Small intestine (tissue), 7 donors: Measurements from ENCODE around the gene AATF. TPM values are rescaled to one million over a fixed set of nuclear protein-coding genes. Genes with fewer than 3 reads are reported as not detected.

Experiments
- DNase-seq, 2 donors: peaks; one replicate each; pipeline versions ENCODE4 v3.0.0 to v3.0.0-alpha.2; 2013
- FAIRE-seq: peaks from 2 replicates; lab custom pipeline; 2012; peaks lifted over from hg19 to GRCh38; lab: Jason Lieb, UNC
- H3K27ac ChIP-seq, 3 donors: one replicate each; pipeline ENCODE4 v1.5.1; 2013; ENCODE audit warnings: low read length in 2 of 3, mild to moderate bottlenecking in 2 of 3, control low read depth in 1 of 3, inconsistent platforms in 1 of 3, low read depth in 1 of 3, moderate library complexity in 1 of 3
- H3K27me3 ChIP-seq, 3 donors: one replicate each; pipeline ENCODE4 v1.6.1; 2013; ENCODE audit warnings: low read length in 3 of 3, inconsistent platforms in 1 of 3; ENCODE audit not compliant: control insufficient read depth in 3 of 3, insufficient read depth in 3 of 3
- H3K36me3 ChIP-seq, 3 donors: one replicate each; pipeline ENCODE4 v1.6.1; 2013; ENCODE audit warnings: low read length in 3 of 3, inconsistent platforms in 1 of 3, low read depth in 1 of 3, mild to moderate bottlenecking in 1 of 3, moderate library complexity in 1 of 3; ENCODE audit not compliant: control insufficient read depth in 3 of 3, insufficient read depth in 2 of 3
- H3K4me1 ChIP-seq, 3 donors: one replicate each; pipeline ENCODE4 v1.6.1; 2013; ENCODE audit warnings: low read length in 2 of 3, inconsistent platforms in 1 of 3, low read depth in 1 of 3, mild to moderate bottlenecking in 1 of 3, moderate library complexity in 1 of 3; ENCODE audit not compliant: control insufficient read depth in 3 of 3, insufficient read depth in 2 of 3
- H3K4me3 ChIP-seq, 3 donors: one replicate each; pipeline ENCODE4 v1.5.1; 2013; ENCODE audit warnings: low read length in 3 of 3, control low read depth in 1 of 3, inconsistent platforms in 1 of 3, low read depth in 1 of 3, mild to moderate bottlenecking in 1 of 3, moderate library complexity in 1 of 3
- H3K9me3 ChIP-seq, 2 donors: one replicate each; pipeline ENCODE4 v1.6.1; 2013; ENCODE audit warnings: low read depth in 1 of 2, low read length in 1 of 2; ENCODE audit not compliant: control insufficient read depth in 2 of 2, insufficient read depth in 1 of 2
- WGBS, 3 donors: extraction: QIAGEN DNeasy Blood & Tissue Kit; methylation state at CpG; one replicate each; pipeline ENCODE4 v1.1.7; 2013; 5-methylcytosine and 5-hydroxymethylcytosine counted together
- polyA plus RNA-seq, 4 donors: library from polyadenylated mRNA; stranded (reverse) in 3 of 4; unstranded in 1 of 4; fragments of 200-250 nt in 3 of 4; fragments of 120-200 nt in 1 of 4; gene quantifications; one replicate each; pipeline versions ENCODE4 v1.2.1 to v1.2.3, GENCODE V29; 2013
- donor health status: healthy with polysubstance abuse.
- donor health status: control.
- donor health status: control.
- donor health status: Bipolar disorder and iron deficiency.
- donor health status: healthy.

AATF gene
- polyA plus RNA-seq, 4 donors, result 33.2 to 50.5 (median 36.0) TPM

GRCh38 chr17:36937001-36937958 lies 11.5 kb upstream of the AATF start, which contains the start of gene LHX1:
TSS of gene LHX1 (plus strand) at chr17:36937475. CDS start at chr17:36938198, 723 bp downstream.
- 2 to 5% (median 4%) methylated on average over 75 of the region's 75 CpGs for WGBS, 3 donors
- DNase-seq (peak in 1 of 2 donors; percentile 37), FAIRE-seq (no peak)
- Histone ChIP-seq H3K4me1 (peaks cover 3 to 38% (median 11%) of the 10 kb centered on the region in 3 donors), H3K36me3 (no peaks in the 10 kb centered on the region), H3K27ac (no peak within 1 kb of the TSS), H3K9me3 (peaks cover 0 to 12% of the 10 kb centered on the region in 2 donors), H3K4me3 (peak within 1 kb of the TSS in 1 of 3 donors; percentile 23), H3K27me3 (peaks cover 16 to 98% (median 88%) of the 10 kb centered on the region in 3 donors)

GRCh38 chr17:36937959-36938565 lies 10.7 kb upstream of the AATF start:
- peaks cover 20 to 100% (median 89%) of the 10 kb centered on the region in 3 donors for H3K27me3 ChIP-seq
- peaks cover 3 to 33% (median 11%) of the 10 kb centered on the region in 3 donors for H3K4me1 ChIP-seq
- H3K4me3 ChIP-seq, result peak overlapping the region in 1 of 3 donors; percentile 6
- no peak overlapping the region for H3K27ac ChIP-seq
- H3K9me3 ChIP-seq, result peaks cover 0 to 14% of the 10 kb centered on the region in 2 donors
- no peak for FAIRE-seq
- WGBS, 3 donors, result 1 to 3% (median 1%) methylated on average over 36 of the region's 36 CpGs
- DNase-seq, result peak in 1 of 2 donors; percentile 46
- H3K36me3 ChIP-seq, result no peaks in the 10 kb centered on the region

- 1 to 7% (median 3%) methylated on average over 25 of the region's 25 CpGs for WGBS, 3 donors
- H3K27ac ChIP-seq, result no peak overlapping the region
- H3K4me1 ChIP-seq, result peaks cover 3 to 28% (median 11%) of the 10 kb centered on the region in 3 donors
- no peak for DNase-seq
- H3K4me3 ChIP-seq, result peak overlapping the region in 1 of 3 donors; percentile 6
- no peak for FAIRE-seq
- no peaks in the 10 kb centered on the region for H3K36me3 ChIP-seq
- H3K9me3 ChIP-seq, result peaks cover 0 to 14% of the 10 kb centered on the region in 2 donors
- H3K27me3 ChIP-seq, result peaks cover 20 to 100% (median 88%) of the 10 kb centered on the region in 3 donors
These were observed 10.1 kb upstream of the AATF start for GRCh38 chr17:36938566-36939051.

- WGBS, 3 donors, result 6 to 12% (median 7%) methylated on average over 42 to 43 of the region's 43 CpGs
- H3K36me3 ChIP-seq, result no peaks in the 10 kb centered on the region
- DNase-seq, result peak in 1 of 2 donors; percentile 25
- no peak overlapping the region for H3K4me3 ChIP-seq
- peaks cover 0 to 14% of the 10 kb centered on the region in 2 donors for H3K9me3 ChIP-seq
- peaks cover 3 to 27% (median 11%) of the 10 kb centered on the region in 3 donors for H3K4me1 ChIP-seq
- H3K27ac ChIP-seq, result no peak overlapping the region
- FAIRE-seq, result no peak
- H3K27me3 ChIP-seq, result peaks cover 18 to 99% (median 82%) of the 10 kb centered on the region in 3 donors
These were observed 9.5 kb upstream of the AATF start for GRCh38 chr17:36939052-36939801.

DNA sequence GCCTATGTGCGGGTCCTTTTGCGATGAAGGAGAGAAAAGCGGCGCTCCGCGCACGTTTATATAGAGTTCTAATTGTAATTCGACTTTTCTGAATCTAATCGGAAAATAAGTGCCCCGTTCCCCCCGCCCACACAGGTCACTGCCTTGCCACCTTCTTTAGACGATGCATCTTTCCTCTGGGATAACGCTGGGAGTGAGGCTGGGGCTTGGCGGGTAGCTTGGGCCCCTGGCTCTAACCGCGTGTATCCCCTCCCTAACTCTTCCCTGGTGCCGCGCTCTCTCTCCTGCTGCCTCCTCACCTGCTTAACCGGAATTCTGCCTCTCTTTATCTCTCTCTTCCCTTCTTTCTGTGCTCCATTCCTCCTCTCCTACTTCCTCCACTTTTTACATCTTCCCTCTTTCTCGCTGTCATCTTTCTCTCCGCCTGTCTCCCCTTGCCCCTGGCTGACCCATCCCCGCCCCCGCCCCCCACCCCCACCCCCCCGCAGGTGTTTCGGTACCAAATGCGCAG lies 8.9 kb upstream of the AATF start:
- no peak overlapping the region for H3K4me3 ChIP-seq
- H3K27ac ChIP-seq, result no peak overlapping the region
- FAIRE-seq (no peak), DNase-seq (peak in 1 of 2 donors; percentile 6)
- peaks cover 15 to 97% (median 80%) of the 10 kb centered on the region in 3 donors for H3K27me3 ChIP-seq
- H3K9me3 ChIP-seq, result peaks cover 0 to 14% of the 10 kb centered on the region in 2 donors
- H3K4me1 ChIP-seq, result peaks cover 3 to 22% (median 11%) of the 10 kb centered on the region in 3 donors
- H3K36me3 ChIP-seq, result no peaks in the 10 kb centered on the region
- 5 to 11% (median 7%) methylated on average over 24 to 26 of the region's 26 CpGs for WGBS, 3 donors

- Histone ChIP-seq H3K4me3 (no peak overlapping the region), H3K9me3 (peaks cover 0 to 11% of the 10 kb centered on the region in 2 donors), H3K4me1 (peaks cover 3 to 14% (median 11%) of the 10 kb centered on the region in 3 donors), H3K27ac (no peak overlapping the region), H3K27me3 (peaks cover 15 to 93% (median 73%) of the 10 kb centered on the region in 3 donors), H3K36me3 (no peaks in the 10 kb centered on the region)
- FAIRE-seq (no peak), DNase-seq (no peak)
- 8 to 17% (median 15%) methylated on average over 48 to 52 of the region's 52 CpGs for WGBS, 3 donors
These were observed 8.2 kb upstream of the AATF start for GRCh38 chr17:36940313-36941264.
